ENCODE measurements around the gene UBTD2. TPM values are rescaled to one million over a fixed set of nuclear protein-coding genes. Genes with fewer than 3 reads are reported as not detected.

Gene UBTD2
- total and polyA plus RNA-seq, 9 of the 15 experiments (the other 6 are each of a cell fraction or from before 2014, with no cell fraction given), result 0.01 to 0.46 (median 0.15) TPM; not detected in 1

DNA sequence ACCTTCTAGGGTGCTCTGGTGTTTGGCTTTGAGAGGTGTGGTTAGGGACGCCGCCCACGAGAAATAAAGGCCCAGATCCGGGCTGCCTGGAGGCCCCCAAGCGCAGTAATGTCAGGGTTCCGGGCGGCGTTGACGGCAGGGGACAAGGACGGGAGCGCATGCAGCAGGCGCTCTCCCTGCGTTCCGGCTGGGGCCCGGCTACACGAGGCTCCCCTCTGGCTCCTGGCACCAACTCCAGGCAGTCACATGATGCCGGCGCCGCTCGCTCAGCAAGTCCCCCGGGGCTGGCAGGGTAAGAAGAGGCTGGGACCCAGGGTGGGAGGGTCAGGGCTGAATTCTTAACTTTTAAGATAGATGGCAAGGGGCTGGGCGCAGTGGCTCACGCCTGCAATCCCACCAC lies 28.1 kb downstream of the UBTD2 start (continued):
- TF ChIP-seq ZNF592 (IDR thresholded peaks at IDR 0.05), result no peak
- no peak for TF ChIP-seq NONO (IDR thresholded peaks at IDR 0.05; ENCODE audit: low read depth in 2 of 2, low read length in 1 of 2)
- no peak for TF ChIP-seq NFRKB (IDR thresholded peaks at IDR 0.05; ENCODE audit: low read depth)
- TF ChIP-seq ERF (CRISPR knock-in tag; IDR thresholded peaks at IDR 0.05), result no peak
- TF ChIP-seq, protein P1, sequence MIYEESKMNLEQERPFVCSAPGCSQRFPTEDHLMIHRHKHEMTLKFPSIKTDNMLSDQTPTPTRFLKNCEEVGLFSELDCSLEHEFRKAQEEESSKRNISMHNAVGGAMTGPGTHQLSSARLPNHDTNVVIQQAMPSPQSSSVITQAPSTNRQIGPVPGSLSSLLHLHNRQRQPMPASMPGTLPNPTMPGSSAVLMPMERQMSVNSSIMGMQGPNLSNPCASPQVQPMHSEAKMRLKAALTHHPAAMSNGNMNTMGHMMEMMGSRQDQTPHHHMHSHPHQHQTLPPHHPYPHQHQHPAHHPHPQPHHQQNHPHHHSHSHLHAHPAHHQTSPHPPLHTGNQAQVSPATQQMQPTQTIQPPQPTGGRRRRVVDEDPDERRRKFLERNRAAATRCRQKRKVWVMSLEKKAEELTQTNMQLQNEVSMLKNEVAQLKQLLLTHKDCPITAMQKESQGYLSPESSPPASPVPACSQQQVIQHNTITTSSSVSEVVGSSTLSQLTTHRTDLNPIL (CRISPR knock-in tag; IDR thresholded peaks at IDR 0.05), result no peak
